IPS-11a (cell line): ENCODE data around the gene SPRR1A.
"Not testable (repeated sequence)": the region's sequence is repeated elsewhere in the genome, so short reads cannot be mapped to it uniquely, and the experiment has no call there.

Experiments used
- H3K4me3 ChIP-seq: one replicate; pipeline ENCODE4 v1.5.1; 2013; ENCODE audit warnings: low read depth, low read length, control low read depth

The SPRR1A gene

GRCh38 chr1:152972196-152972886 is 11.5 kb upstream of the SPRR1A start:
- no peak overlapping the region for H3K4me3 ChIP-seq

DNA sequence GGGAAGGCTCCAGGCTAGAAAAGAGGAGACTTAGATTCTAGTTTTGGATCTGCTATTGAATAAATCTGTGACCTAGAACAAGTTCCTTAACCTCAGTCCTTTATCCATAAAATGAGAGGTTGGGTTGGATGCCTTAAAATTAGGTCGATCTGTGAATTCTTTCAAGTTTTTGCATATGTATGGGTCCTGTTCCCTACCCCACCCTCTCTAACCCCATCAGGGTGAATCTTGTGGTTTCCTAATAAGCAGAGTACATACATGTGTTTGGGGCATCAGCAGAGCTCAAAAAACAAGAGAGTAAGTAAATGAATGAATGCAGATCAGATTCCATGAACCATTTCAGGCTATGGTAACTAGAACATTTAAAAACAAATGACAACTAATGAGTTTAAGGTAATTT is 7.2 kb upstream of the SPRR1A start:
- H3K4me3 ChIP-seq: no peak overlapping the region

GRCh38 chr1:152977614-152978013 is 6.3 kb upstream of the SPRR1A start:
- H3K4me3 ChIP-seq: no peak overlapping the region

- no peak overlapping the region for H3K4me3 ChIP-seq
Observed at GRCh38 chr1:152980676-152981075, 3.2 kb upstream of the SPRR1A start.

GRCh38 chr1:152981146-152981871 is 2.6 kb upstream of the SPRR1A start:
- H3K4me3 ChIP-seq: no peak overlapping the region

DNA sequence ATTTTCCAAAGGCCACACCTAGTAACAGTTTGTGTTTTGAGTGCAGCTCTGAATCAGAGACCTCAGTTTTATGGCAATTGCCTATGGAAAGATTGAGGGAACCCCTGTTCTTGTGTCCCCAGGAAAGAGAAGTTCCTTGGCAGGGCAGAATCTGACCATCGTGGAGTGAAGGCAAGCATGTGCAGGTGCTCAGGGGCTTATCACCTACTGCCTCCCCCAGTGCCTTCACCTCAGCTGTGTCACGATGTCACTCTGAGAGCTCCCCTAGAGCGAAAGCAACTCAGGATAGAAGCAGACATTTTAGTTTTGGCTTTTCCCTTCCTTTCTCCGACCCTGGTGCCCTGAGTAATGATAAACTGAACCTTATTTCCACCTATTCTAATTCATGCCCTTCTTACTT is 1.8 kb upstream of the SPRR1A start:
- no peak overlapping the region for H3K4me3 ChIP-seq

GRCh38 chr1:152983234-152983633 is 647 bp upstream of the SPRR1A start:
- H3K4me3 ChIP-seq: no peak overlapping the region

DNA sequence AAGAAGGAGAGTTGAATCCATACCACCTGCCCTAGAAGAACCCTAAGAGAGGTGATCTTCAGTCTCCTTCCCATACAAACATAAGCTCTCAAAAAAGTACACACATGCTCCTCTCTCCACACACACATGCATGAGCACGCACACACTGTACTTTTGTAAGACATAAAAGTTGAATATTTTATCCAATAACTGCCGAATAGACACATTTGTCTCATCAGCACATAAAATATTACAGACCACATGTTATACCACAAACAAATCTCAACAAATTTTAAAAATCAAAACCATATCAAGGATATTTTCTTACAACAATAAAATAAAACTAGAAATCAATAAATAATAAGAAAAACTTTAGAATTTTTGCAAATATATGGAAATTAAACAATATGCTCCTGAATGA is 2.7 kb downstream of the SPRR1A start:
- no peak overlapping the region for H3K4me3 ChIP-seq

- no peak overlapping the region for H3K4me3 ChIP-seq
Observed at GRCh38 chr1:152993186-152993585, 9.3 kb downstream of the SPRR1A start.

GRCh38 chr1:152995842-152996241 is 12.0 kb downstream of the SPRR1A start:
- no peak overlapping the region for H3K4me3 ChIP-seq

- no peak overlapping the region for H3K4me3 ChIP-seq
Observed at GRCh38 chr1:152996633-152997400, 12.9 kb downstream of the SPRR1A start.

- no peak overlapping the region for H3K4me3 ChIP-seq
Observed at GRCh38 chr1:152997901-152998300, 14.0 kb downstream of the SPRR1A start.

DNA sequence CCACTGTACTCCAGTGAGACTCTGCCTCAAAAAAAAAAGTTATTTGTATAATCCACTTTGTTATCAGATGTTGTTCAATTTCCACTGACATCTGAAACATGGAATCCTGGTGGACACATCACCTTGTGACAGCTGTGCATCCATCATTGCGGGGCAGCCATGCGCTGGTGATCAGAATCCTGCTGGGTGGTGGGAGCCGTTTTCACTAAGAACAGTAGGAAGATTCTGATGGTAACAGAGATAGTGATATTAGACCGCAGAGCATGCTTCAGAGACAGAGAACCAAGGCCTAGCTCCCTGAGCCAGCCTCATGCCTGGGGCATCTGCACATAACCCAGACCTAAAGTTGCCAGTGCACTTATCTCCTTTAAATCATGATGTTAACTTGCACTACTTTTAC is 14.6 kb downstream of the SPRR1A start:
- H3K4me3 ChIP-seq: no peak overlapping the region

DNA sequence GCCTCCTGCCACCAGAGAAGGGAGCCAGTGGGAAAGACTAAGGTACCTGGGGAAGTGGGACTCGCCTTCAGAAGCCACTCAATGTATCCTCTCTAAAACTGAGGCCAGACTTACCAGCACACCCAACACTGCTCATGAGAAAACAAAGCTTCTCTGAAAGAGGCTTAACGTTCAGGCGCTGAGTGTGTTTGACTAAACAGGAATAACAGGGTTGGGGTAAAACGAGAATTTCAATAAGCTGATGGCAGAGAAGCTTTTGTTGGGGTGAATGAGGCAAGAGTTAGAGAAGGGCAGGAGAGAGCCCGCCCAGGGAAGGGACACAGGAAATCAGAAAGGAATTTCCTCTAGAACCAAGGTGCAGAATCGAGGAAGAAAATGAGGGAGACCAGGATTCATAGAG is 15.9 kb downstream of the SPRR1A start:
- H3K4me3 ChIP-seq: no peak overlapping the region

- no peak overlapping the region for H3K4me3 ChIP-seq
Observed at GRCh38 chr1:153000294-153000693, 16.4 kb downstream of the SPRR1A start.

DNA sequence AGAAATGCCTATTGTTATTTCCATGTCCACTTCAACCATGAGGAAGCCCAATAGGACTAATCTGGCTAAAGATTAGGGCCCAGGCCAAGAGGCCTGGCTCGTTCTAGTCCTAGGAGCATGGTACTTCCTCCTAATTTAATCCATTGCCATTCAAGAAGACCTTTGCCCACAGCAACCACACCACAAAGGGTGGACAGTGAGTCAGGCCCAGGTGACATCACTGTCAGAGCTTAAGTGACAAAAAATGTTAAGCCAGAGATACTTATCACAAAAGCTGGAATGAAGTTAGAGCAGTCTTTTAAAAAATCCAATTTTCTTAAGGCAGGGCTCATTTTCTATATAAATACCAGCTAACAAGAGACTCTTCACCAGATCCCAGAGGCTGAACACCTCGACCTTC is 17.5 kb downstream of the SPRR1A start, which contains the start of gene SPRR3:
Gene SPRR3 (plus strand): TSS at position 368 of the 400 bp plus-strand sequence. CDS start 1,272 bp downstream, outside the sequence.
- no peak within 1 kb of the TSS for H3K4me3 ChIP-seq

DNA sequence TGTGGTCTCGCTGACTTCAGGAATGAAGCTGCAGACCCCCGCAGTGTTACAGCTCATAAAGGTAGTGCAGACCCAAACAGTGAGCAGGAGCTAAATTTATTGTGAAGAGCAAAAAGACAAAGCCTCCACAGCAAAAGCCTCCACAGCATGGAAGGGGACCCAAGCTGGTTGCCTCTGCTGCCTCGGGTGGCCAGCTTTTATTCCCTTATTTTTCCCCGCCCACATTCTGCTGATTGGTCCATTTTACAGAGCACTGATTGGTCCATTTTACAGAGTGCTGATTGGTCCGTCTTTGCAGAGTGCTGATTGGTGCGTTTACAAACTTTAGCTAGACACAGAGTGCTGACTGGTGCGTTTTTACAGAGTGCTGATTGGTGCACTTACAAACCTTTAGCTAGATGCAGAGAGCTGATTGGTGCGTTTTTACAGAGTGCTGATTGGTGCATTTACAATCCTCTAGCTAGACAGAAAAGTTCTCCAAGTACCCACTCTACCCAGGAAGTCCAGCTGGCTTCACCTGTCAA is 27.4 kb downstream of the SPRR1A start:
- H3K4me3 ChIP-seq: not testable (repeated sequence)

DNA sequence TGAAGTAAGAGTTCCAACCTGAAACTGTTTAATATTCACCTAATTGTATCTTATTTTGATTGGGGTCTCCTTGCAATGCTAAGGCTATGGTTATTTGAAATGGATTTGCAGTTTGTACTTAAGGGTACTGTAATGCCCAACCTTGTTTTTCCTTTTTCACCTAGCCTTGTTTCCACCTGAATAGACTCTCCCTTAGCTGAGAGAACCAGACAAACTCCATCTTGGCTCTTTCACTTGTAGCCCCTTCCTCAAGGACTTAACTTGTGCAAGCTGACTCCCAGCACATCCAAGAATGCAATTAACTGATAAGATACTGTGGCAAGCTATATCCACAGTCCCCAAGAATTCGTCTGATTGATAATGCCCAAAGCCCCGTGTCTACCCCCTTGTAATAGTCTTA is 37.9 kb downstream of the SPRR1A start:
- H3K4me3 ChIP-seq: not testable (repeated sequence)

DNA sequence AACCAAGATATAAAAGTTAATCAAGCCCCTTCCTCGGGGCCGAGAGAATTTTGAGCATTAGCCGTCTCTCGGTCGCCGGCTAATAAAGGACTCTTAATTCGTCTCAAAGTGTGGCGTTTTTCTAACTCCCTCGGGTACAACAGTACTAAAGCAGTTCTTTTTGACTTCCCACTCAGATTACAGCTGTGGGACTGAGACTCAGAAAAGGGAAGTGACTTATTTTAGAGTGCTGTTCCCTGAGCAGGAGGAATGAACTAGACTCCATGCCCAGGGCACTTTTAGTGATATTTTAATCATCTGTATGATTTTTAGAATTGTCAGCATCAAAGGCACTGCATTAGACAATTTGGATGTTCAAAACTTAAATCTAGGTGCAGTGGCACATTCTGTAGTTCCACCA is 38.5 kb downstream of the SPRR1A start:
- not testable (repeated sequence) for H3K4me3 ChIP-seq

GRCh38 chr1:153023109-153023508 is 39.2 kb downstream of the SPRR1A start:
- H3K4me3 ChIP-seq: no peak overlapping the region

GRCh38 chr1:153024413-153024812 is 40.5 kb downstream of the SPRR1A start:
- H3K4me3 ChIP-seq: no peak overlapping the region

GRCh38 chr1:153025797-153026196 is 41.9 kb downstream of the SPRR1A start:
- H3K4me3 ChIP-seq: no peak overlapping the region
